Ishikawa (cell line): ENCODE data around the gene IFI44L.

Experiments used
- CEBPB ChIP-seq: IDR thresholded peaks from 2 replicates; pipeline ENCODE4 v1.6.1; 2012
- CREB1 ChIP-seq: IDR thresholded peaks from 2 replicates; pipeline ENCODE4 v1.6.1; 2012; ENCODE audit warnings: low read depth
- EGR1 ChIP-seq: IDR thresholded peaks from 2 replicates; pipeline ENCODE4 v1.6.1; 2012
- EP300 ChIP-seq: IDR thresholded peaks from 2 replicates; pipeline ENCODE4 v1.6.1; 2012; ENCODE audit warnings: borderline replicate concordance
- FOXM1 ChIP-seq: IDR thresholded peaks from 2 replicates; pipeline ENCODE4 v1.6.1; 2012; ENCODE audit warnings: low read depth, borderline replicate concordance
- TAF1 ChIP-seq: IDR thresholded peaks from 2 replicates; pipeline ENCODE4 v1.6.1; 2012; ENCODE audit warnings: low read depth, mild to moderate bottlenecking
- TCF12 ChIP-seq: IDR thresholded peaks from 2 replicates; pipeline ENCODE4 v1.6.1; 2012; ENCODE audit warnings: low read depth
- TEAD4 ChIP-seq: IDR thresholded peaks from 2 replicates; pipeline ENCODE4 v1.6.1; 2012
- USF1 ChIP-seq: IDR thresholded peaks from 2 replicates; pipeline ENCODE4 v1.6.1; 2012
- YY1 ChIP-seq: IDR thresholded peaks from 2 replicates; pipeline ENCODE4 v1.6.1; 2012; ENCODE audit warnings: low read depth
- ZBTB7A ChIP-seq: IDR thresholded peaks from 2 replicates; pipeline ENCODE4 v1.6.1; 2012; ENCODE audit warnings: low read depth
- TF ChIP-seq, protein P1 (sequence below): IDR thresholded peaks from 2 replicates; pipeline ENCODE4 v1.6.1; 2012; ENCODE audit warnings: low read depth, mild to moderate bottlenecking
- TF ChIP-seq, protein P2 (sequence below): IDR thresholded peaks from 2 replicates; pipeline ENCODE4 v1.6.1; 2012

IFI44L gene

DNA sequence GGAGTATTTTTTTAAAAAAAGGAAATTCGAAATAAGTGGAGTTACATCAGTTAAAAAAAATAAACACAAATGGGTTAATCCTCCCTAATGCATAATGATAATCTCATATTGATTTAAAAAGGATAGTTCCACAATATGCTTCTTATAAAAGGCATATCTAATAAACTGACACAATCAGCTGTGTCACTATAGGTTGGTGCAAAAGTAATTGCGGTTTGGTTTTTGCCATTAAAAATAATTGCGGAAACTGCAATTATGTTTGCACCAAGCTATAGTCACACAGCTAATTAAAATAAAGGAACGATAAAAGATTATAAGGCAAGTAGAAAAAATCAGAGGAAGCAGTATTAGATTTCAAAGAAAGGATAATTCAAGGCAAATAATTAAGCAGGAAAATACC, 21.0 kb upstream of the IFI44L start:
- TF ChIP-seq EGR1 (no peak), YY1 (no peak), TCF12 (no peak), EP300 (no peak), USF1 (no peak)
- TF ChIP-seq, protein P1, sequence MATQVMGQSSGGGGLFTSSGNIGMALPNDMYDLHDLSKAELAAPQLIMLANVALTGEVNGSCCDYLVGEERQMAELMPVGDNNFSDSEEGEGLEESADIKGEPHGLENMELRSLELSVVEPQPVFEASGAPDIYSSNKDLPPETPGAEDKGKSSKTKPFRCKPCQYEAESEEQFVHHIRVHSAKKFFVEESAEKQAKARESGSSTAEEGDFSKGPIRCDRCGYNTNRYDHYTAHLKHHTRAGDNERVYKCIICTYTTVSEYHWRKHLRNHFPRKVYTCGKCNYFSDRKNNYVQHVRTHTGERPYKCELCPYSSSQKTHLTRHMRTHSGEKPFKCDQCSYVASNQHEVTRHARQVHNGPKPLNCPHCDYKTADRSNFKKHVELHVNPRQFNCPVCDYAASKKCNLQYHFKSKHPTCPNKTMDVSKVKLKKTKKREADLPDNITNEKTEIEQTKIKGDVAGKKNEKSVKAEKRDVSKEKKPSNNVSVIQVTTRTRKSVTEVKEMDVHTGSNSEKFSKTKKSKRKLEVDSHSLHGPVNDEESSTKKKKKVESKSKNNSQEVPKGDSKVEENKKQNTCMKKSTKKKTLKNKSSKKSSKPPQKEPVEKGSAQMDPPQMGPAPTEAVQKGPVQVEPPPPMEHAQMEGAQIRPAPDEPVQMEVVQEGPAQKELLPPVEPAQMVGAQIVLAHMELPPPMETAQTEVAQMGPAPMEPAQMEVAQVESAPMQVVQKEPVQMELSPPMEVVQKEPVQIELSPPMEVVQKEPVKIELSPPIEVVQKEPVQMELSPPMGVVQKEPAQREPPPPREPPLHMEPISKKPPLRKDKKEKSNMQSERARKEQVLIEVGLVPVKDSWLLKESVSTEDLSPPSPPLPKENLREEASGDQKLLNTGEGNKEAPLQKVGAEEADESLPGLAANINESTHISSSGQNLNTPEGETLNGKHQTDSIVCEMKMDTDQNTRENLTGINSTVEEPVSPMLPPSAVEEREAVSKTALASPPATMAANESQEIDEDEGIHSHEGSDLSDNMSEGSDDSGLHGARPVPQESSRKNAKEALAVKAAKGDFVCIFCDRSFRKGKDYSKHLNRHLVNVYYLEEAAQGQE, result no peak

DNA sequence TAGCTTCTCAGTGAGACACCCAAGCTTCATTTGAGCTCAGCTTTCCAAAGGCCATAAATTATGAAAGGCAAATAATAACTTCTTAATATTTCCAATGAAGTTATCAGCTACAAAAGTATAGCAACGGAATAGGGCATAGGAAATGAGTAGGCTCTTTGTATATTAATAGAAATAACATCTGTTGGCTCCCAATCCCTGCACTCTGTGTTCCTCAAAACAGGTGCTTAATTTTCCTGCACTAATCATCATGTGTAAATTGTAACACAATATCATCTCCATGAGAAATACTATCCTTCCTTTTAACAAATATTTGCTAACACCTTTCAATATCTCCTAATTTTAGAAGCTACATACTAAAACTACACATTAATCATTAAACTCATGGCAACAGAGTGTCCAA, 19.2 kb upstream of the IFI44L start:
- TF ChIP-seq EGR1, result no peak
- TF ChIP-seq, protein P1, result no peak
- no peak for TF ChIP-seq TEAD4
- no peak for TF ChIP-seq ZBTB7A
- TF ChIP-seq FOXM1, result no peak
- no peak for TF ChIP-seq USF1

DNA sequence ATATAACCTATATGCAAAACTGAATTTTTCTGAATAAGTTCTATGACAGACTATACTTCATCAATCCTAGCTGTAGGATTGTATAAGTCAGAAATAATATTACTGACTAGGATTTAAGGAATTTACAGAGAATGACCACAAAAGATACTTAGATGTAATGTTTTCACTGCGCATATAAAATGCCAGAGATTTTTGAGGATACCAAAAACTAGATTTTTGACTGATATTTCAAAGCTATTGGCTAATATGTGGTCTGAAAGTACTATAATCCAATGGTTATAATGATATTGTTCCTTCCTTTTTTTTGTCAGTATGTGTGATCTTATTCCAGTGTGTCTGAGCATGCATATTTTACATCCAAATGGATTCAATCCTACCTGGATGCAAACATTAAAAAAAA, 17.0 kb upstream of the IFI44L start:
- TF ChIP-seq EGR1 (no peak), TEAD4 (no peak), CEBPB (no peak), FOXM1 (no peak), CREB1 (no peak), ZBTB7A (no peak), TCF12 (no peak), TAF1 (no peak), YY1 (no peak), EP300 (no peak)
- TF ChIP-seq, protein P2, sequence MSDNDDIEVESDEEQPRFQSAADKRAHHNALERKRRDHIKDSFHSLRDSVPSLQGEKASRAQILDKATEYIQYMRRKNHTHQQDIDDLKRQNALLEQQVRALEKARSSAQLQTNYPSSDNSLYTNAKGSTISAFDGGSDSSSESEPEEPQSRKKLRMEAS, result no peak
- TF ChIP-seq, protein P1, result no peak

- TF ChIP-seq ZBTB7A, result no peak
- TF ChIP-seq CEBPB, result no peak
- TF ChIP-seq, protein P2, result no peak
- TF ChIP-seq TCF12, result no peak
- no peak for TF ChIP-seq EP300
- no peak for TF ChIP-seq FOXM1
- no peak for TF ChIP-seq TEAD4
- TF ChIP-seq EGR1, result no peak
- TF ChIP-seq CREB1, result no peak
Observed at GRCh38 chr1:78604643-78605042, 15.6 kb upstream of the IFI44L start.

GRCh38 chr1:78606274-78606673, 14.0 kb upstream of the IFI44L start:
- TF ChIP-seq ZBTB7A (no peak), TEAD4 (no peak), YY1 (no peak), FOXM1 (no peak)
